HG02973 (cell line): Measurements from ENCODE around the gene NKAIN4.

Source experiments
- ATAC-seq: cut with Tn5 transposase; IDR thresholded peaks from one replicate; pipeline ENCODE4 v1.9.1; 2021; ENCODE audit warnings: moderate library complexity; ENCODE audit not compliant: unreplicated experiment

The NKAIN4 gene

GRCh38 chr20:63220696-63221399, 33.4 kb downstream of the NKAIN4 start:
- ATAC-seq, result no peak

DNA sequence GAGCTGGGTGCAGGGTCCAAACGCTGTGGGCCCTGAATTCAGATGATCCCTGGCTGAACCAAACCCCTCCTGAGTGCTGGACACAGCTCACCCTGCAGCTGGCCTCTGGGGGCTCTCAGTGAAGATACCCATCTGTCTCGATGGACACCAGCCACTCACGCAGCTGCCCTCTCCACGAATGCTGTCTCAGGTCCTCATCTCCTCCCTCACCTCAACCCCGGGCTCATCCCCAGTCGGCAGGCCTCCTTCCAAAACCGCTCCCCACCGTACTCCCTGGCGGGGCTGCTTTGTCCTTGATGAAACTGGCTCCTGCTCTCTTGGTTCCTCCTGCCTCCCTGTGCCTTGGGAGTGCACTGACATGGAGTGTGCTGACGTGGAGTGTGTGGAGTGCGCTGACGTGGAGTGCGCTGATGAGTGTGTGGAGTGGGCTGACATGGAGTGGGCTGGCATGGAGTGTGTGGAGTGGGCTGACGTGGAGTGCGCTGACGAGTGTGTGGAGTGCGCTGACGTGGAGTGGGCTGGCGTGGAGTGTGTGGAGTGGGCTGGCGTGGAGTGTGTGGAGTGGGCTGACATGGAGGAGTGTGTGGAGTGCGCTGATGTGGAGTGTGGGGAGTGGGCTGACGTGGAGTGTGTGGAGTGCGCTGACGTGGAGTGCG, 34.3 kb downstream of the NKAIN4 start:
- ATAC-seq, result no peak

DNA sequence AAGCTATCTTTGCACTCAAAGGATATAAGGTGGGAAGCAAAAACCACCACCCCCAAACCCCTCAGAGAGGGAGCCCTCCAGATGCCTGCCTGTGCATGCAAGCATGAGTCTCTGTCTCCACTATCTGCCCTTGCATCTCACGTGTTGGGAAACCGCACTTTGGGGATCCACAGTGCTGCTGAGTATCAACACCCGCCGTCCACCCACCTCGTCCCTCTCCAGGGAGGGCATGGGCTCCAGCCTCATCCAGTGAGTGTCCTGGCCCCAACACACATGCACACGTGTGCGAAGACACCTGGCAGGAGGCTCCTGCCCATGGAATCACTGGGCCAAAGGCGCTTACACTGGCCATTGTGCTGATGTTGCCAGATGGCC, 34.8 kb downstream of the NKAIN4 start:
- ATAC-seq, result no peak

DNA sequence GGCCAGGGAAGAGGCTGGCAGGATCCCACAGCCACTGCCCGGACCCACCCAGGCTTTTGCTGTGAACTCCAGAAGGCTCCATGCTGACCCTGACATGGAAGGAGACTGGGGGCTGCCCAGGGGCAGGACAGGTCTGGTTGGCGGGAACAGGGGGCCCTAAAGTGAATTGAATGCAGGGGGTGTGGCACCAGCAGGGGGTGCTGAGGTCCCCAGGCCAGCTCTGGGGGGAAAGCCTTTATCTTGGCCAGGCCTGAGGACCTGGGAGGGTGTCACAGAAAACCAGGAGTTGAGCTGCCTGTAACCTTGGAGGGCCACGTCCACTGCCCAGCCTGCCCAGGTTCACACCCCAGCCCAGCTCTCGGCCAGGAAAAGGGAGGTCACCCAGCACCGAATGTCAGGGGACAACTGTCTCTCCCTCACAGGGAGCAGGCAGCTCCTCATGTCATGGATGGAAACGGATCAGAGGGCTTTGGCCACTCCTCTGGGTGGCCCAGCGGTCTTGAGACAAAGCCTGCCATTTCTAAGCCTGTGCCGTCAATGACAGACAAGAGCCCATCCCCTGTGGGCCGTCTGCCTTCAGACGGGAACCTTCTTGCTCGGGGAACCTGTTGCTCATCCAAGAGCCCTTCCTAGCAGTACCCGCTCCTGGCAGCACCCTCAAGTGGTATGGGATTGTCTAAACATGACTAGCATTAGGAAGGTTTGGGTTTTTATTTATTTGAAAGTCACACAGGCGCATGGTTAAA, 35.4 kb downstream of the NKAIN4 start:
- no peak for ATAC-seq

DNA sequence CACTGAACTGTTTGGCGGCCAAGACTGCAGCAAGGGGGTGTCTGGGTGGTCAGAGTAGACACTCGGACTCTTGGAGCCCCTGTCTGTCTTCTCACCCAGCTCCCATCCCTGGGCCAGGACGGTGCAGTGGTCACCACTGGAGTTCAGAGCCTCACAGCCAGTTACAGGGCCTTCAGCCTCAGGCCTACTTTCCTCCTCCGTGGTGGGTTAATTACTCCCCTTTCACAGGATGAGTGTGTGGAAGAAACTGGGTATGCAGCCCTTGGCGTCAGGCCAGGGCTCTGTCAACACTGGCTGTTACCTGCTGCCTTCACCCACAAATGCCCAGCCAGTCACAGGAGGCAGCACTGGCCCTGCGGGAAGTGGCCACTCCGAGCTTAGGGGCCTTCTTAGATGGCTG, 36.6 kb downstream of the NKAIN4 start:
- no peak for ATAC-seq

DNA sequence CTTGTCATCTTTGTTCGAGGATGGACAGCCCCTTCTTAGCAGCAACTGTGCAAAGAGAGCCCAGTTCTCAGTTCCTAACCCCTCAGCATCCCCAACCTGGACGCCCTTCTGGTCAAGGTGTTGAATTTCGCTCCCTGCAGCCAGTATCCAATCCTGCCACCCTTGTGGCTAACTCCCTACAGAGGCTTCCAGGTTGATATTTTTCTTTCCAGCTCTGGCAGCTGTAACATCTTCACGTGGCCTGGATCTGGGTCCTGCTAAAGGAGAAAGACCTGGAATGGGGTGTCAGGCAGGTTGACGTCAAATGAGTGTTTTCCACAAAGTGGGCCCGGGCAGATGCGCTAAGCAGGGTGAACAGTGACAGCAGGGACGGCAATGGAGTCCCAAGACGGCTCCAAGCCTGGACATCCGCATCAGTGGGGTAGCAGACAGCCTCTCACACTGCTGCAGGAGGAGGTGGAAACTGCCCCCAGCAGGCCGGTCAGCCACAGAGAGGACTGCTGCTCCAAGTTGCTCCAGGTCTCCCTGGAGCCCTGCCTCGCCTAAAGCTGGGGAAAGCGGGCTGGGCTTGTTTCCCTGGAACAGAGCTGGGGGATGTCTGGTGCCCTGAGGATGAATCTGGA, 37.3 kb downstream of the NKAIN4 start:
- no peak for ATAC-seq

GRCh38 chr20:63216041-63216848, 38.0 kb downstream of the NKAIN4 start, which contains the start of gene YTHDF1:
Gene YTHDF1, minus strand, starts transcription at chr20:63216131. Its CDS starts 239 bp downstream, at chr20:63215892.
- peak; percentile 78 for ATAC-seq

- ATAC-seq, result peak; percentile 20
These were observed 38.9 kb downstream of the NKAIN4 start for GRCh38 chr20:63215101-63216040.

- no peak for ATAC-seq
These were observed 39.7 kb downstream of the NKAIN4 start for GRCh38 chr20:63214514-63214913.

- ATAC-seq, result no peak
These were observed 41.5 kb downstream of the NKAIN4 start for GRCh38 chr20:63212792-63213191.

DNA sequence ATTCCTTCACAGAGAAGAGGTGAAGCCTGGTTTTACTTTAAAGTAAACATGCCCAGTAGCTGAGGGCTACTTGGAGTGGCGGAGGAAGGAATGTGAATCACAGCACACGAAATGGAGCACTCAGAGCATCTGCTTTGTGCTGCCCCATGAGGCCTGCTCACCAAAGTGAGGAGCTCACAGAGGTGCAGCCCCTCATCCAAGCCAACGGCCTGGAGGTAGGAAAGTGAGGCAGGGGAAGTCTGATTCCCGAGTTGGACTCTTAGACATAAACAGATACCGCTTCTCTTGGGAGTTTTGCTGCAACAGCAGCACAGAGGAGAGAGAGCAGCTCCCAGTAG, 41.9 kb downstream of the NKAIN4 start:
- no peak for ATAC-seq

DNA sequence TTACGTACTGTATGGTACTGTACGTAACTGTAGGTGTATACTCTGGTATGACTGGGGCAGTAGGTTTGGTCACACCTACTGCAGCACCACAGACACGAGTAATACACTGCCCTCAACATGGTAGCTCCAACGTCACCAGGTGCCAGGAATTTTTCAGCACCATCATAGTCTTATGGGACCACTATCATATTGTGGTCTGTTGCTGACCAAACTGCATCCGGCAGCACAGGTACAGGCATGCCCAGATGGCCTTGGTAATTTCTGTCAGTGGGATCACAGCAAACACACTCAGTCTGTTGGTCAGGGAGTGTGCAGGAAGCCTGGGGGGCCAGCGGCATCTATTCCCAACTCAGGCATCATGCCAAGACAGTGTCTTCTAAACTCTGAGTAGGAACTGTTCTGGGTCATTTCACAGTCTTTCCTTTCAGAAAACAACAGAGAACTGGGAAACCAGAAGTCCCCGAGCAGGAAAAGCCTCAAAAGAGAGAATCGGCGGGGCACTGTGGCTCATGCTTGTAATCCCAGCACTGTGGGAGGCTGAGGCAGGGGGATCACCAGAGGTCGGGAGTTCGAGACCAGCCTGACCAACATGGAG, 44.2 kb downstream of the NKAIN4 start:
- ATAC-seq, result no peak

GRCh38 chr20:63208346-63208909, 45.8 kb downstream of the NKAIN4 start:
- no peak for ATAC-seq

GRCh38 chr20:63206878-63207277, 47.4 kb downstream of the NKAIN4 start:
- no peak for ATAC-seq

DNA sequence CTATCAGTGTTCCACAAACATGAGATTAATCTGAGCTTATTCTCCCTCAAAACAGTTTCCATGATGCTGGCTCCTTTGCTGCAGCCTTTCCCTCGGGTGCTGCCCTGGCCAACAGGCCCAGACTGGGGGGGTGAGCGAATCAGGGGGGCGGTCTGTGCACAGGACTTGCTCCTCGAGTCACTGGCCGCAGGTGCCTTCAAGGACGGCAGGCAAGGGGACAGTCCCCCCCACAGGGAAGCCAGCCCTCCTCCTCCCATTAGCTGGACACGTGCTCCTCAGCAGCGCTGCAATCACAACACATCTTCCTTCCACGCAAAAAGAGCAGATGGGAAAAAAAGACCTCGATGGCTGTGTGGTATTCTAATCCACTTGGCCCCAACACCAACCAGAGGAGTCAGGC, 48.4 kb downstream of the NKAIN4 start:
- ATAC-seq, result no peak

DNA sequence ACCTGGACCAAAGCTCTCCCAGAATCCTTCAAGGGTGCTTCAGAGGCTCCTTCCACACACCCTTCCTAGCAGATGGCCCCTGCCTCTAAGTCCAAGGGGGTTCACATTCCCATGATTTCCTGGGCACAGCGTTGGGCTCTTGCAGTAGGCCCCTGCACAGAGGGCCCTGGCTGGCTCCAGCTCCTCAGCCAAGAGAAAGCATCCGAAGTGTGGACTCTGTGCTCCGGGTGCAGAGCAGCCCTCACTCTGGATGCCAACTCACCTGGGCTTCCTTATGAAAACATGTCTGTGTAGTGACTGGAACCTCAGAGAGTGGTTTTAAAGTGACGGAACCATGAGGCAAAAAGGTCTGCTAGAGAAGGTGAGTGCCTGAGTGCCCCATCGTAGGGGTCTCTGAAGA, 49.9 kb downstream of the NKAIN4 start:
- ATAC-seq, result no peak

DNA sequence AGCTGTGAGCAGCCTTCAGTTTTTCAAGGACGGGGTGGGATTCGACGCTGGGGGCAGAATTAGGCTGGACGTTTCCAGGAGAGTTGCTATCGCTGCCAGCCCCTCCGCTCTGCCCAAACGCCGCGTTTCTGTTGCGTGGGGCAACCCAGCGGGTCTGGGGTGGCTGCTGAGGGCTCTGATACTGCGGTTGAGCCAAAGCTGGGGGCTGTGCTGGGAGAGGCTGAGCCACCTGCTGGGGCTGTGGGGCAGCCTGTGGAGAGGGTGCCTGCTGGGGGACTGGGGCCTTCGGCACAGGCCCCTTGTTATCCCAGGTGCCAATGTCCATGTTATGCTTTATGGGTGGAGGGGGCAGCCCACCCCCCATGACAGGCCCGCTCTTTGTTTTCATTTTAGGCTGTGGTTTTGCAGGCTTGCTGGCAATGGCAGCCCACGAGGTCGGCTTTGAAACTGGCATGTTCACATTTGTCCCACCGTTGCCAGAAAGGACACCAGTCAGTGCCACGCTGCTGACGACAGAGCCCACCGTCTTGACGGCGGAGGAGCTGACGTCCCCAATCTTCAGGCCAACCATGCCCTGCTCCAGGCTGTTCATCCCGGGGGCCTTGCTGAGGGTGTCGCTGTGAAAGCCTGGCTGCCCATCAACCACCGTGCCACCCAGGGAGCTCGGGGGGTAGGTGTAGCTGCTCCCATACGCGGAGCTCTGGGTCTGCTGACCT, 51.3 kb downstream of the NKAIN4 start:
- ATAC-seq, result no peak

GRCh38 chr20:63202021-63202420, 52.2 kb downstream of the NKAIN4 start:
- no peak for ATAC-seq
